ENCODE results near the gene RNASEL. TPM values are rescaled to one million over a fixed set of nuclear protein-coding genes. Genes with fewer than 3 reads are reported as not detected.

Gene RNASEL
- total and polyA plus RNA-seq, 9 of the 15 experiments (the other 6 are each of a cell fraction or from before 2014, with no cell fraction given) = 4.3 to 11.1 (median 7.2) TPM

DNA sequence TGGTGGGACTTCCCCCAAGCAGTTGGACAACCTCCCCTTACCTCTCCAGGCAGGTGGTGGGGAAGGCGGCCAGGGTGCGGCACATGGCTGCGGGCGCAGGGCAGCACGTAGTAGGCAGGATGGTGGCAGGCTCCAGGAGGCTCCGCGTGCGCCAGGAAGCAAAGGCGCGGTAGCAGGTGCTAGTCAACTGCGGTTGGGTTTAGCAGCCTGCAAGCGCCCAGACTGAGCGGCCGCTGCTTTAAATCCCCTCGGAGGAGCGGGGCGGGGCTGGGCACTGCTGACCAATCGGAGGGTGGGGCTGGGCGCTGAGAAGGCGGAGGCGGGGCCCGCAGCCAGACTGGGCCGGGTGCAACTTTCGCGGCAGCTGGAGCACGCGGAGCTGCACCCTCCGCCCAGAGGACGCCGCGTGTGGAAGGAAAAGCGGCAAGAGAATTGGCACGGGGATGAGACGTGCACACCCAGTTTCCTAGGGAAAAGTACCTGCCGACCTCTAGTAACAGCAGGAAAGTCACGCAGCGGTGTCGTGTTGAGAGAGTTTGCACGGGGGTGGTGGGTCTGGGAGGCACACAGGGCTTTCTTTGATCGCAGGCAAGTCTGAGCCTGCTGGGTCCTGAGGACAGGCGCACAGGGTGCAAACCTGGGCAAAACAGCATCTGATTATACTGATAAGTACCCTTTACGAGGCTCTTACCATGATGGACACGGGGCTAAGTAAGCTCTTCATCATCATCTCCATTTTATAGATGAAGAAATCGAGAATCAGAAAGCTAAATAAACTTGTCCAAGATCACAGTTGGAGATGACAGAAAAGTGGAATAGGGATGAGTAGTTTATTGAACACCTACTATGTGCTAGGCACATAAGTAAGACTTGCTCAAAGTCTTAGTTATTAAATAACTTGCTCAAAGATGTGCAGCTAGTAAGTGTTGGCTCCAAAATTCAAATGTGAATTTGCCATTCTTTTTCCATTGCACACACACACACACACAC, 15.4 kb upstream of the RNASEL start, which contains the start of gene RGS16 (continued):
- TF ChIP-seq RAD21 (CRISPR knock-in tag; conservative IDR thresholded peaks at IDR 0.05 in 1 of 2, IDR thresholded peaks at IDR 0.05 in 1 of 2) (peak in 1 of 2 experiments; percentile 15; a peak in 1 of 4 replicates), ZNF311 (CRISPR knock-in tag; IDR thresholded peaks at IDR 0.05) (peak; percentile 50; the same call in 1 of the 2 replicates), ZBTB1 (CRISPR knock-in tag; IDR thresholded peaks at IDR 0.05; ENCODE audit: borderline replicate concordance, low read depth) (peak; percentile 75; the same call in 1 of the 2 replicates), MTA3 (IDR thresholded peaks at IDR 0.05; ENCODE audit: borderline replicate concordance) (peak; percentile 63; the same call in 1 of the 2 replicates), HNRNPH1 (optimal IDR thresholded peaks at IDR 0.05; ENCODE audit: low read depth, low read length) (no peak), ZNF695 (CRISPR knock-in tag; IDR thresholded peaks at IDR 0.05) (peak; percentile 65; the same call in 1 of the 2 replicates), SOX6 (IDR thresholded peaks at IDR 0.05) (0 out of 2 replicates have a peak, but pooled peaks have one; percentile 24), PML (IDR thresholded peaks at IDR 0.05; ENCODE audit: low read length) (no peak), CXXC5 (CRISPR knock-in tag; IDR thresholded peaks at IDR 0.05) (peak; percentile 59)
- TF ChIP-seq, protein P1, sequence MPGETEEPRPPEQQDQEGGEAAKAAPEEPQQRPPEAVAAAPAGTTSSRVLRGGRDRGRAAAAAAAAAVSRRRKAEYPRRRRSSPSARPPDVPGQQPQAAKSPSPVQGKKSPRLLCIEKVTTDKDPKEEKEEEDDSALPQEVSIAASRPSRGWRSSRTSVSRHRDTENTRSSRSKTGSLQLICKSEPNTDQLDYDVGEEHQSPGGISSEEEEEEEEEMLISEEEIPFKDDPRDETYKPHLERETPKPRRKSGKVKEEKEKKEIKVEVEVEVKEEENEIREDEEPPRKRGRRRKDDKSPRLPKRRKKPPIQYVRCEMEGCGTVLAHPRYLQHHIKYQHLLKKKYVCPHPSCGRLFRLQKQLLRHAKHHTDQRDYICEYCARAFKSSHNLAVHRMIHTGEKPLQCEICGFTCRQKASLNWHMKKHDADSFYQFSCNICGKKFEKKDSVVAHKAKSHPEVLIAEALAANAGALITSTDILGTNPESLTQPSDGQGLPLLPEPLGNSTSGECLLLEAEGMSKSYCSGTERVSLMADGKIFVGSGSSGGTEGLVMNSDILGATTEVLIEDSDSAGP (CRISPR knock-in tag; IDR thresholded peaks at IDR 0.05) = peak; percentile 89
- TF ChIP-seq, protein P2, sequence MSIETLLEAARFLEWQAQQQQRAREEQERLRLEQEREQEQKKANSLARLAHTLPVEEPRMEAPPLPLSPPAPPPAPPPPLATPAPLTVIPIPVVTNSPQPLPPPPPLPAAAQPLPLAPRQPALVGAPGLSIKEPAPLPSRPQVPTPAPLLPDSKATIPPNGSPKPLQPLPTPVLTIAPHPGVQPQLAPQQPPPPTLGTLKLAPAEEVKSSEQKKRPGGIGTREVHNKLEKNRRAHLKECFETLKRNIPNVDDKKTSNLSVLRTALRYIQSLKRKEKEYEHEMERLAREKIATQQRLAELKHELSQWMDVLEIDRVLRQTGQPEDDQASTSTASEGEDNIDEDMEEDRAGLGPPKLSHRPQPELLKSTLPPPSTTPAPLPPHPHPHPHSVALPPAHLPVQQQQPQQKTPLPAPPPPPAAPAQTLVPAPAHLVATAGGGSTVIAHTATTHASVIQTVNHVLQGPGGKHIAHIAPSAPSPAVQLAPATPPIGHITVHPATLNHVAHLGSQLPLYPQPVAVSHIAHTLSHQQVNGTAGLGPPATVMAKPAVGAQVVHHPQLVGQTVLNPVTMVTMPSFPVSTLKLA (conservative IDR thresholded peaks at IDR 0.05) = peak in 1 of 2 experiments; percentile 75; a peak in 3 of 4 replicates
- TF ChIP-seq, protein P3, sequence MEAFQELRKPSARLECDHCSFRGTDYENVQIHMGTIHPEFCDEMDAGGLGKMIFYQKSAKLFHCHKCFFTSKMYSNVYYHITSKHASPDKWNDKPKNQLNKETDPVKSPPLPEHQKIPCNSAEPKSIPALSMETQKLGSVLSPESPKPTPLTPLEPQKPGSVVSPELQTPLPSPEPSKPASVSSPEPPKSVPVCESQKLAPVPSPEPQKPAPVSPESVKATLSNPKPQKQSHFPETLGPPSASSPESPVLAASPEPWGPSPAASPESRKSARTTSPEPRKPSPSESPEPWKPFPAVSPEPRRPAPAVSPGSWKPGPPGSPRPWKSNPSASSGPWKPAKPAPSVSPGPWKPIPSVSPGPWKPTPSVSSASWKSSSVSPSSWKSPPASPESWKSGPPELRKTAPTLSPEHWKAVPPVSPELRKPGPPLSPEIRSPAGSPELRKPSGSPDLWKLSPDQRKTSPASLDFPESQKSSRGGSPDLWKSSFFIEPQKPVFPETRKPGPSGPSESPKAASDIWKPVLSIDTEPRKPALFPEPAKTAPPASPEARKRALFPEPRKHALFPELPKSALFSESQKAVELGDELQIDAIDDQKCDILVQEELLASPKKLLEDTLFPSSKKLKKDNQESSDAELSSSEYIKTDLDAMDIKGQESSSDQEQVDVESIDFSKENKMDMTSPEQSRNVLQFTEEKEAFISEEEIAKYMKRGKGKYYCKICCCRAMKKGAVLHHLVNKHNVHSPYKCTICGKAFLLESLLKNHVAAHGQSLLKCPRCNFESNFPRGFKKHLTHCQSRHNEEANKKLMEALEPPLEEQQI (IDR thresholded peaks at IDR 0.05) = no peak
- TF ChIP-seq, protein P4, sequence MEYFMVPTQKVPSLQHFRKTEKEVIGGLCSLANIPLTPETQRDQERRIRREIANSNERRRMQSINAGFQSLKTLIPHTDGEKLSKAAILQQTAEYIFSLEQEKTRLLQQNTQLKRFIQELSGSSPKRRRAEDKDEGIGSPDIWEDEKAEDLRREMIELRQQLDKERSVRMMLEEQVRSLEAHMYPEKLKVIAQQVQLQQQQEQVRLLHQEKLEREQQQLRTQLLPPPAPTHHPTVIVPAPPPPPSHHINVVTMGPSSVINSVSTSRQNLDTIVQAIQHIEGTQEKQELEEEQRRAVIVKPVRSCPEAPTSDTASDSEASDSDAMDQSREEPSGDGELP (CRISPR knock-in tag; IDR thresholded peaks at IDR 0.05; ENCODE audit: borderline replicate concordance) = peak; percentile 87
- TF ChIP-seq, protein P5, sequence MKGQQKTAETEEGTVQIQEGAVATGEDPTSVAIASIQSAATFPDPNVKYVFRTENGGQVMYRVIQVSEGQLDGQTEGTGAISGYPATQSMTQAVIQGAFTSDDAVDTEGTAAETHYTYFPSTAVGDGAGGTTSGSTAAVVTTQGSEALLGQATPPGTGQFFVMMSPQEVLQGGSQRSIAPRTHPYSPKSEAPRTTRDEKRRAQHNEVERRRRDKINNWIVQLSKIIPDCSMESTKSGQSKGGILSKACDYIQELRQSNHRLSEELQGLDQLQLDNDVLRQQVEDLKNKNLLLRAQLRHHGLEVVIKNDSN (CRISPR knock-in tag; IDR thresholded peaks at IDR 0.05) = peak; percentile 59; the same call in 1 of the 2 replicates

All from K562 (cell line).